NCI-H748 (cell line): ENCODE data around the gene APBB1IP.
"Not testable (repeated sequence)": the region's sequence is repeated elsewhere in the genome, so short reads cannot be mapped to it uniquely, and the experiment has no call there.

Experiments used
- DNase-seq: peaks from one replicate; lab custom pipeline; 2025; ENCODE audit not compliant: unreplicated experiment; lab: John Stamatoyannopoulos, UW

APBB1IP gene

GRCh38 chr10:26437637-26438461, at the start of gene APBB1IP:
Gene APBB1IP, plus strand, starts transcription at chr10:26438341. Its CDS starts 53,986 bp downstream, at chr10:26492327.
- DNase-seq: no peak

GRCh38 chr10:26389533-26389932, 48.6 kb upstream of the APBB1IP start:
- no peak for DNase-seq

GRCh38 chr10:26391701-26392695, 46.1 kb upstream of the APBB1IP start:
- DNase-seq: no peak

- DNase-seq: not testable (repeated sequence)
These were observed 39.8 kb upstream of the APBB1IP start for GRCh38 chr10:26398353-26398752.

- peak; percentile 24 for DNase-seq
These were observed 30.7 kb upstream of the APBB1IP start for GRCh38 chr10:26407406-26407969.

- no peak for DNase-seq
These were observed 29.2 kb upstream of the APBB1IP start for GRCh38 chr10:26408858-26409494.

- DNase-seq: no peak
These were observed 27.8 kb upstream of the APBB1IP start for GRCh38 chr10:26410356-26410755.

GRCh38 chr10:26412932-26413331, 25.2 kb upstream of the APBB1IP start:
- no peak for DNase-seq

- no peak for DNase-seq
These were observed 24.8 kb upstream of the APBB1IP start for GRCh38 chr10:26413375-26413774.

- DNase-seq: no peak
These were observed 21.0 kb upstream of the APBB1IP start for GRCh38 chr10:26417136-26417535.

GRCh38 chr10:26422977-26423376, 15.2 kb upstream of the APBB1IP start:
- DNase-seq: no peak

- DNase-seq: no peak
These were observed 14.4 kb upstream of the APBB1IP start for GRCh38 chr10:26423722-26424121.

GRCh38 chr10:26430641-26431163, 7.4 kb upstream of the APBB1IP start:
- DNase-seq: no peak

- DNase-seq: no peak
These were observed 5.2 kb upstream of the APBB1IP start for GRCh38 chr10:26432938-26433337.

GRCh38 chr10:26435852-26436251, 2.3 kb upstream of the APBB1IP start:
- DNase-seq: no peak

GRCh38 chr10:26436848-26437247, 1.3 kb upstream of the APBB1IP start:
- DNase-seq: no peak

GRCh38 chr10:26438534-26439341, 597 bp downstream of the APBB1IP start:
- no peak for DNase-seq

- no peak for DNase-seq
These were observed 1.4 kb downstream of the APBB1IP start for GRCh38 chr10:26439406-26440087.

GRCh38 chr10:26440088-26440470, 1.9 kb downstream of the APBB1IP start:
- no peak for DNase-seq
